ENCODE measurements around the gene EIF2S3.

EIF2S3 gene

GRCh38 chrX:24081661-24082154 is 27.0 kb downstream of the EIF2S3 start:
- Histone ChIP-seq H3K79me1 (replicated peaks; ENCODE audit: low read length, poor library complexity, severe bottlenecking) (no peaks in the 10 kb centered on the region), H2AK5ac (ENCODE audit: low read length, severe bottlenecking) (no peak overlapping the region)

DNA sequence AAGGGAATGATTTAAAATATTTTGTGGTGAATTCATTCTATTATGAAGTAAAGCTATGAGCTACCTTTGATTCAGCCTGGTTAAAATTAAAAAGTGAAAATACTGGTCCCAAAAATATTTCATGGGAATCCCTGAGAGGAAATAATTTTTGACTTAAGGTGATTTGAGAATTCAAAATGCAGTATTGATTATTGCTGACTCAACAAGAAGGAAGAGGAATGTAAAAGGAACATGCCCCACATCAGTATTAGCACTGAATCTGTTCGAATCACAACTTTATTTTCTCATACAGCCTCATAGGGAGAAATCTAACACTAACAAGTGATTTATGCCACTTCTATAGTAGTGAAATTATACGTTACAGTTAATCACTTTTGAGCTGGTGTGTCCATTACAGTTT is 27.7 kb downstream of the EIF2S3 start:
- Histone ChIP-seq H2BK15ac (ENCODE audit: low read depth, poor library complexity, severe bottlenecking) (no peak overlapping the region), H3K36me3 (ENCODE audit: control insufficient read depth in 1 of 2, insufficient read depth in 2 of 2, low read depth in 1 of 2, low read length in 2 of 2) (peaks cover 0 to 15% of the 10 kb centered on the region in 2 experiments), H3K23ac (ENCODE audit: low read length in 2 of 2) (no peak overlapping the region), H3K27ac (ENCODE audit: low read length, poor library complexity, severe bottlenecking) (no peak overlapping the region), H4K91ac (ENCODE audit: low read length) (no peak overlapping the region), H2AFZ (ENCODE audit: low read depth, low read length) (no peak overlapping the region), H3K4ac (ENCODE audit: low read depth in 1 of 2, low read length in 2 of 2) (no peak overlapping the region), H2AK5ac (ENCODE audit: low read length, severe bottlenecking) (no peak overlapping the region), H3K4me1 (ENCODE audit: control insufficient read depth, insufficient read depth, low read depth, low read length) (no peaks in the 10 kb centered on the region), H3K79me1 (replicated peaks; ENCODE audit: low read length, poor library complexity, severe bottlenecking) (no peaks in the 10 kb centered on the region), H4K8ac (ENCODE audit: low read length) (no peak overlapping the region), H3K27me3 (ENCODE audit: control insufficient read depth in 1 of 2, insufficient read depth in 1 of 2, low read length in 2 of 2) (peaks cover 0 to 2% of the 10 kb centered on the region in 2 experiments), H2BK120ac (ENCODE audit: low read depth, low read length) (no peak overlapping the region), H2BK5ac (ENCODE audit: low read depth, low read length, poor library complexity, severe bottlenecking) (no peak overlapping the region), H3K9me3 (ENCODE audit: control insufficient read depth, low read length) (no peaks in the 10 kb centered on the region), H3K9ac (ENCODE audit: low read length) (no peak overlapping the region), H3K14ac (ENCODE audit: low read length in 2 of 2) (no peak overlapping the region), H3K4me2 (ENCODE audit: low read length, poor library complexity, severe bottlenecking) (no peak overlapping the region), H3K4me3 (ENCODE audit: insufficient read depth in 1 of 2, low read depth in 1 of 2, low read length in 2 of 2) (no peak overlapping the region), H3K18ac (ENCODE audit: low read depth in 1 of 2, low read length in 2 of 2) (no peak overlapping the region), H2BK12ac (ENCODE audit: low read length in 2 of 2) (no peak overlapping the region)
- no peak for DNase-seq
- 100% methylated on average over 1 of the region's 2 CpGs for WGBS

More at GRCh38 chrX:24081661-24082154, 27.0 kb downstream of the EIF2S3 start:
- Histone ChIP-seq H3K18ac (ENCODE audit: low read depth in 1 of 2, low read length in 2 of 2) (no peak overlapping the region), H2BK15ac (ENCODE audit: low read depth, poor library complexity, severe bottlenecking) (no peak overlapping the region), H3K9me3 (ENCODE audit: control insufficient read depth, low read length) (no peaks in the 10 kb centered on the region), H3K27ac (ENCODE audit: low read length, poor library complexity, severe bottlenecking) (no peak overlapping the region), H3K4me3 (ENCODE audit: insufficient read depth in 1 of 2, low read depth in 1 of 2, low read length in 2 of 2) (no peak overlapping the region), H3K9ac (ENCODE audit: low read length) (peak overlapping the region; percentile 56), H4K91ac (ENCODE audit: low read length) (no peak overlapping the region), H4K8ac (ENCODE audit: low read length) (no peak overlapping the region), H3K4ac (ENCODE audit: low read depth in 1 of 2, low read length in 2 of 2) (no peak overlapping the region), H3K14ac (ENCODE audit: low read length in 2 of 2) (no peak overlapping the region), H2BK5ac (ENCODE audit: low read depth, low read length, poor library complexity, severe bottlenecking) (no peak overlapping the region), H2AFZ (ENCODE audit: low read depth, low read length) (no peak overlapping the region), H3K4me2 (ENCODE audit: low read length, poor library complexity, severe bottlenecking) (no peak overlapping the region), H2BK120ac (ENCODE audit: low read depth, low read length) (no peak overlapping the region), H3K36me3 (ENCODE audit: control insufficient read depth in 1 of 2, insufficient read depth in 2 of 2, low read depth in 1 of 2, low read length in 2 of 2) (peaks cover 3 to 22% of the 10 kb centered on the region in 2 experiments), H2BK12ac (ENCODE audit: low read length in 2 of 2) (no peak overlapping the region), H3K23ac (ENCODE audit: low read length in 2 of 2) (no peak overlapping the region), H3K27me3 (ENCODE audit: control insufficient read depth in 1 of 2, insufficient read depth in 1 of 2, low read length in 2 of 2) (peaks cover 0 to 2% of the 10 kb centered on the region in 2 experiments), H3K4me1 (ENCODE audit: control insufficient read depth, insufficient read depth, low read depth, low read length) (no peaks in the 10 kb centered on the region)
- 11% methylated on average over 2 of the region's 14 CpGs for WGBS
- DNase-seq = peak; percentile 65

DNA sequence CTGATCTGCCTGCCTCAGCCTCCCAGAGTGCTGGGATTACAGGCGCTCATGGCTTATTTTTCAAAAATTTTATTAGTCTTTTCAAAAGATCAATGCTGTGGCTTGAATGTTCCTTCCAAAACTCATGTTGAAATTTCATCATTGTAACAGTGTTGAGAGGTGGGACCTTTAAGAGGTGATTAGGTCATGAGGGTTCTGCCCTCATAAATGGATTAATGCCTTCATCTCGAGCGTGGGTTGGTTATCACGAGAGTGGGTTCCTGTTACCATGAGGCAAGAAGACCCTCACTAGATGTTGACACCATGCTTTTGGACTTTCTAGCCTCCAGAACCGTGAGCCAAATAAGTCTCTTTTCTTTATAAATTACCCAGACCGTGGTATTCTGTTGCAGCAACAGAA is 30.3 kb downstream of the EIF2S3 start:
- no peak overlapping the region for H3K9ac ChIP-seq (ENCODE audit: low read length)
- H3K4me3 ChIP-seq (ENCODE audit: insufficient read depth in 1 of 2, low read depth in 1 of 2, low read length in 2 of 2) = no peak overlapping the region
- no peaks in the 10 kb centered on the region for H3K4me1 ChIP-seq (ENCODE audit: control insufficient read depth, insufficient read depth, low read depth, low read length)
- H2AK5ac ChIP-seq (ENCODE audit: low read length, severe bottlenecking) = no peak overlapping the region
- WGBS = 95% methylated on average over 5 of the region's 6 CpGs
- H4K91ac ChIP-seq (ENCODE audit: low read length) = no peak overlapping the region
- H3K79me1 ChIP-seq (replicated peaks; ENCODE audit: low read length, poor library complexity, severe bottlenecking) = no peaks in the 10 kb centered on the region
- no peak overlapping the region for H2BK120ac ChIP-seq (ENCODE audit: low read depth, low read length)
- H2AFZ ChIP-seq (ENCODE audit: low read depth, low read length) = no peak overlapping the region
- DNase-seq = no peak
- no peak overlapping the region for H3K4me2 ChIP-seq (ENCODE audit: low read length, poor library complexity, severe bottlenecking)
- H3K9me3 ChIP-seq (ENCODE audit: control insufficient read depth, low read length) = no peaks in the 10 kb centered on the region
- no peak overlapping the region for H3K27ac ChIP-seq (ENCODE audit: low read length, poor library complexity, severe bottlenecking)
- H2BK12ac ChIP-seq (ENCODE audit: low read length in 2 of 2) = no peak overlapping the region
- H3K14ac ChIP-seq (ENCODE audit: low read length in 2 of 2) = no peak overlapping the region
- no peak overlapping the region for H3K23ac ChIP-seq (ENCODE audit: low read length in 2 of 2)
- H4K8ac ChIP-seq (ENCODE audit: low read length) = no peak overlapping the region
- H3K36me3 ChIP-seq (ENCODE audit: control insufficient read depth in 1 of 2, insufficient read depth in 2 of 2, low read depth in 1 of 2, low read length in 2 of 2) = no peaks in the 10 kb centered on the region
- no peak overlapping the region for H2BK5ac ChIP-seq (ENCODE audit: low read depth, low read length, poor library complexity, severe bottlenecking)
- H3K27me3 ChIP-seq (ENCODE audit: control insufficient read depth in 1 of 2, insufficient read depth in 1 of 2, low read length in 2 of 2) = peaks cover 0 to 2% of the 10 kb centered on the region in 2 experiments
- no peak overlapping the region for H3K4ac ChIP-seq (ENCODE audit: low read depth in 1 of 2, low read length in 2 of 2)
- H2BK15ac ChIP-seq (ENCODE audit: low read depth, poor library complexity, severe bottlenecking) = no peak overlapping the region
- H3K18ac ChIP-seq (ENCODE audit: low read depth in 1 of 2, low read length in 2 of 2) = no peak overlapping the region

GRCh38 chrX:24090300-24091200 is 35.8 kb downstream of the EIF2S3 start:
- Histone ChIP-seq H2AFZ (ENCODE audit: low read depth, low read length) (no peak overlapping the region), H4K8ac (ENCODE audit: low read length) (no peak overlapping the region), H3K79me1 (replicated peaks; ENCODE audit: low read length, poor library complexity, severe bottlenecking) (no peaks in the 10 kb centered on the region), H3K4me1 (ENCODE audit: control insufficient read depth, insufficient read depth, low read depth, low read length) (no peaks in the 10 kb centered on the region), H2BK15ac (ENCODE audit: low read depth, poor library complexity, severe bottlenecking) (no peak overlapping the region), H3K9me3 (ENCODE audit: control insufficient read depth, low read length) (no peaks in the 10 kb centered on the region), H3K18ac (ENCODE audit: low read depth in 1 of 2, low read length in 2 of 2) (no peak overlapping the region), H3K9ac (ENCODE audit: low read length) (no peak overlapping the region), H3K36me3 (ENCODE audit: control insufficient read depth in 1 of 2, insufficient read depth in 2 of 2, low read depth in 1 of 2, low read length in 2 of 2) (no peaks in the 10 kb centered on the region), H3K4me3 (ENCODE audit: insufficient read depth in 1 of 2, low read depth in 1 of 2, low read length in 2 of 2) (no peak overlapping the region), H4K91ac (ENCODE audit: low read length) (no peak overlapping the region), H2BK5ac (ENCODE audit: low read depth, low read length, poor library complexity, severe bottlenecking) (no peak overlapping the region), H3K4me2 (ENCODE audit: low read length, poor library complexity, severe bottlenecking) (no peak overlapping the region), H2AK5ac (ENCODE audit: low read length, severe bottlenecking) (no peak overlapping the region), H3K23ac (ENCODE audit: low read length in 2 of 2) (no peak overlapping the region), H3K27me3 (ENCODE audit: control insufficient read depth in 1 of 2, insufficient read depth in 1 of 2, low read length in 2 of 2) (no peaks in the 10 kb centered on the region), H3K14ac (ENCODE audit: low read length in 2 of 2) (no peak overlapping the region), H3K4ac (ENCODE audit: low read depth in 1 of 2, low read length in 2 of 2) (no peak overlapping the region), H2BK12ac (ENCODE audit: low read length in 2 of 2) (no peak overlapping the region), H2BK120ac (ENCODE audit: low read depth, low read length) (no peak overlapping the region), H3K27ac (ENCODE audit: low read length, poor library complexity, severe bottlenecking) (no peak overlapping the region)
- no peak for DNase-seq
- WGBS = 72% methylated on average over 2 of the region's 4 CpGs

Measured in mesenchymal stem cell (in vitro differentiated cells and primary cell).